ENCODE results near the gene PDE3B. TPM values are rescaled to one million over a fixed set of nuclear protein-coding genes. Genes with fewer than 3 reads are reported as not detected.

The PDE3B gene
- total RNA-seq, 1 donor: 0.36 TPM

DNA sequence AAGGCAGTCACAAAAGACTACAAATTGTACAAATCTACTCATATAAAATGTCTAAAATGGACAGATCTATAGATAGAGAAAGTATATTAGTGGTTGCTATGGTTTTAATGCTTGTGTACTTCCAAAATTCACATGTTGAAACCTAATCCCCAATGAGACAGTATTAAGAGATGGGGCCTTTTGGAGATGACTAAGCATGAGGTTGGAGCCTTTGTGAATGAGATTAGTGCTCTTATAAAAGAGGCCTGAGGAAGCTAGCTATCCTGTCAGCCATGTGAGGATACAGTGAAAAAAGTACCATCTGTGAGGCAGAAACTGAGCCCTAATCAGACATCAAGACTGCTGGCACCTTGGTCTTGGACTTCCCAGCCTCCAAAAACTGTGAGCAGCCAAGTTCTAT is 165.9 kb downstream of the PDE3B start:
- H3K4me3 ChIP-seq (ENCODE audit: insufficient read depth, low read length): no peak overlapping the region
- no peaks in the 10 kb centered on the region for H3K27me3 ChIP-seq (ENCODE audit: insufficient read depth, low read length)
- no peaks in the 10 kb centered on the region for H3K4me1 ChIP-seq (ENCODE audit: insufficient read depth, low read length)
- TF ChIP-seq CTCF (IDR thresholded peaks at IDR 0.05; ENCODE audit: extremely low read depth, low read depth, low read length): no peak
- H2AFZ ChIP-seq (ENCODE audit: low read length): no peak overlapping the region
- no peaks in the 10 kb centered on the region for H4K20me1 ChIP-seq (ENCODE audit: insufficient read depth, low read length)
- no peaks in the 10 kb centered on the region for H3K36me3 ChIP-seq (ENCODE audit: insufficient read depth, low read length)
- H3K79me2 ChIP-seq (ENCODE audit: insufficient read depth, low read length): no peaks in the 10 kb centered on the region
- H3K9me3 ChIP-seq (ENCODE audit: low read depth, low read length): no peaks in the 10 kb centered on the region
- no peak for DNase-seq (ENCODE audit: insufficient read length, low spot score, missing footprints)
- no peak overlapping the region for H3K27ac ChIP-seq (ENCODE audit: low read depth, low read length)
- H3K4me2 ChIP-seq (ENCODE audit: insufficient read depth, low read length): no peak overlapping the region

DNA sequence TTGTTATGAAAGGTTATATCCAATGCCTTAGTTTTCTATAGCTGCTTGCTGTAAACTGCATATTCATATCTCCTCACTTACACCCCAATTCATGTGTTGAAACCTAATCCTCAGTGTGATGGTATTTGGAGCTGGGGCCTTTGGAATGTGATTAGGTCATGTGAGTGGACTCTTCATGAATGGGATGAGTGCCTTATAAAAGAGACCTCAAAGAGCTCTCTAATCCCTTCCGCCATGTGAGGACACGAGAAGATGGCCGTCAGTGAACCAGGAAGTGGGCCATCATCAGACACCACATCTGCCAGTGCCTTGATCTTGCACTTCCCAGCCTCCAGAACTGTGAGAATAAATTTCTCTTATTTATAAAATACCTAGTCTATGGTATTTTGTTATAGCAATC is 169.2 kb downstream of the PDE3B start:
- Histone ChIP-seq H3K27me3 (ENCODE audit: insufficient read depth, low read length) (no peaks in the 10 kb centered on the region), H3K27ac (ENCODE audit: low read depth, low read length) (no peak overlapping the region), H3K4me2 (ENCODE audit: insufficient read depth, low read length) (no peak overlapping the region), H3K9me3 (ENCODE audit: low read depth, low read length) (no peaks in the 10 kb centered on the region), H3K4me3 (ENCODE audit: insufficient read depth, low read length) (no peak overlapping the region), H3K4me1 (ENCODE audit: insufficient read depth, low read length) (no peaks in the 10 kb centered on the region), H4K20me1 (ENCODE audit: insufficient read depth, low read length) (no peaks in the 10 kb centered on the region), H3K36me3 (ENCODE audit: insufficient read depth, low read length) (no peaks in the 10 kb centered on the region), H3K79me2 (ENCODE audit: insufficient read depth, low read length) (no peaks in the 10 kb centered on the region), H2AFZ (ENCODE audit: low read length) (no peak overlapping the region)
- no peak for DNase-seq (ENCODE audit: insufficient read length, low spot score, missing footprints)
- no peak for TF ChIP-seq CTCF (IDR thresholded peaks at IDR 0.05; ENCODE audit: extremely low read depth, low read depth, low read length)

GRCh38 chr11:14813516-14813915 is 169.9 kb downstream of the PDE3B start:
- H3K27me3 ChIP-seq (ENCODE audit: insufficient read depth, low read length): no peaks in the 10 kb centered on the region
- no peak for DNase-seq (ENCODE audit: insufficient read length, low spot score, missing footprints)
- H3K27ac ChIP-seq (ENCODE audit: low read depth, low read length): no peak overlapping the region
- TF ChIP-seq CTCF (IDR thresholded peaks at IDR 0.05; ENCODE audit: extremely low read depth, low read depth, low read length): no peak
- H3K36me3 ChIP-seq (ENCODE audit: insufficient read depth, low read length): no peaks in the 10 kb centered on the region
- H3K79me2 ChIP-seq (ENCODE audit: insufficient read depth, low read length): no peaks in the 10 kb centered on the region
- H3K4me3 ChIP-seq (ENCODE audit: insufficient read depth, low read length): no peak overlapping the region
- H3K4me1 ChIP-seq (ENCODE audit: insufficient read depth, low read length): no peaks in the 10 kb centered on the region
- H3K4me2 ChIP-seq (ENCODE audit: insufficient read depth, low read length): no peak overlapping the region
- H3K9me3 ChIP-seq (ENCODE audit: low read depth, low read length): no peaks in the 10 kb centered on the region
- H2AFZ ChIP-seq (ENCODE audit: low read length): no peak overlapping the region
- H4K20me1 ChIP-seq (ENCODE audit: insufficient read depth, low read length): no peaks in the 10 kb centered on the region

DNA sequence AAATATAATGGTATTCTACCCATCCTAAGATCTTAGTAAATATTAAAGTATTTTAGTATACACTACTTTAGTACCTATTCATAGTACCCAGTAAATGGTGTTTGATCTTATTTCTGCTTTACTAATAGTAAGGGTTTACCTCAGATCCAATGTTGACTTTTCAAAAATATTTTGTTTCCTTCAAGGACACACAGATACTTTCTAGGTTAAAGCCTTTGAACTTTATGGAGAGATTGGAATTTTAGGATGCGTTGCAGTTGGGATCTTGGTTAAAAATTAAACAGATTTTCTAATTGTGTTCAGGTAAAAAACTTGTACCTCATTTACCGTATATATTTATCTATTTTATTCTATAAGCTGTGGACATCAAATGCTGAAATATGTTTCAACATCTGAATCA is 175.2 kb downstream of the PDE3B start:
- no peak overlapping the region for H2AFZ ChIP-seq (ENCODE audit: low read length)
- H3K36me3 ChIP-seq (ENCODE audit: insufficient read depth, low read length): no peaks in the 10 kb centered on the region
- H3K4me1 ChIP-seq (ENCODE audit: insufficient read depth, low read length): no peaks in the 10 kb centered on the region
- no peaks in the 10 kb centered on the region for H3K9me3 ChIP-seq (ENCODE audit: low read depth, low read length)
- no peak overlapping the region for H3K4me3 ChIP-seq (ENCODE audit: insufficient read depth, low read length)
- no peaks in the 10 kb centered on the region for H3K27me3 ChIP-seq (ENCODE audit: insufficient read depth, low read length)
- no peaks in the 10 kb centered on the region for H3K79me2 ChIP-seq (ENCODE audit: insufficient read depth, low read length)
- no peak overlapping the region for H3K27ac ChIP-seq (ENCODE audit: low read depth, low read length)
- no peak overlapping the region for H3K4me2 ChIP-seq (ENCODE audit: insufficient read depth, low read length)
- no peak for TF ChIP-seq CTCF (IDR thresholded peaks at IDR 0.05; ENCODE audit: extremely low read depth, low read depth, low read length)
- no peaks in the 10 kb centered on the region for H4K20me1 ChIP-seq (ENCODE audit: insufficient read depth, low read length)
- no peak for DNase-seq (ENCODE audit: insufficient read length, low spot score, missing footprints)

Data from osteoblast (primary cell).